Kidney (tissue), 14 donors: ENCODE measurements around the gene AKIRIN2. TPM values are rescaled to one million over a fixed set of nuclear protein-coding genes. Genes with fewer than 3 reads are reported as not detected.

ENCODE experiments used
- DNase-seq, 5 donors: peaks; one replicate each; pipeline ENCODE4 v3.0.0-alpha.2; 2013 to 2020
- FAIRE-seq: peaks from 2 replicates; lab custom pipeline; 2012; peaks lifted over from hg19 to GRCh38; lab: Jason Lieb, UNC
- H3K27ac ChIP-seq, 2 donors: one replicate each; pipeline ENCODE4 v1.7.0; 2013; ENCODE audit warnings: low read depth in 2 of 2, low read length in 2 of 2, inconsistent platforms in 1 of 2
- H3K27me3 ChIP-seq: one replicate; pipeline ENCODE4 v1.7.1; 2013; ENCODE audit warnings: low read length, inconsistent platforms; ENCODE audit not compliant: control insufficient read depth, insufficient read depth
- H3K36me3 ChIP-seq, 3 donors: one replicate each; pipeline versions ENCODE4 v1.7.0 to v1.7.1; 2013; ENCODE audit warnings: low read length in 3 of 3, control low read depth in 1 of 3, inconsistent platforms in 1 of 3; ENCODE audit not compliant: insufficient read depth in 3 of 3, control insufficient read depth in 2 of 3
- H3K4me1 ChIP-seq, 3 donors: one replicate each; pipeline versions ENCODE4 v1.7.0 to v1.7.1; 2013; ENCODE audit warnings: low read length in 3 of 3, inconsistent platforms in 1 of 3, low read depth in 1 of 3; ENCODE audit not compliant: control insufficient read depth in 2 of 3, insufficient read depth in 2 of 3
- H3K4me3 ChIP-seq, 3 donors: one replicate each; pipeline versions ENCODE4 v1.7.0 to v1.8.1; 2013; ENCODE audit warnings: low read length in 3 of 3, control low read depth in 1 of 3, inconsistent platforms in 1 of 3
- H3K9ac ChIP-seq, 3 donors: one replicate each; pipeline versions ENCODE4 v1.7.0 to v1.7.1; 2013; ENCODE audit warnings: low read length in 3 of 3, control low read depth in 1 of 3, inconsistent platforms in 1 of 3
- H3K9me3 ChIP-seq, 3 donors: one replicate each; pipeline versions ENCODE4 v1.7.0 to v1.7.1; 2013; ENCODE audit warnings: low read length in 3 of 3, control low read depth in 1 of 3, inconsistent platforms in 1 of 3; ENCODE audit not compliant: control insufficient read depth in 2 of 3, insufficient read depth in 1 of 3
- CTCF ChIP-seq: IDR thresholded peaks from 3 replicates; pipeline ENCODE4 v1.5.1; 2012; ENCODE audit warnings: mild to moderate bottlenecking, moderate library complexity, borderline replicate concordance; ENCODE audit not compliant: insufficient read depth; ENCODE audit errors: extremely low read depth
- intact Hi-C: fragments of 100-400 bp; cut with DNase I; formaldehyde crosslinking; loops from one replicate; pipeline ENCODE4 v1.11.1; 2022
- polyA plus RNA-seq: library from polyadenylated mRNA; stranded (reverse); fragments of 350-450 nt; fragmentation: Illumina TruSeq; extraction: RNeasy Lipid Tissue Mini Kit (QIAGEN cat#74804); gene quantifications from one replicate; pipeline ENCODE4 v1.2.3, GENCODE V29; 2014; ENCODE audit warnings: low read depth, low replicate concordance; ENCODE audit not compliant: insufficient read depth
- total RNA-seq: library from RNA; stranded (reverse); fragmentation: NEBNext Ultra II Directional; extraction: Animal tissue kit (Norgen Biotek cat#: 25700); gene quantifications from one replicate; pipeline ENCODE4 v1.2.1, GENCODE V29; 2021
- donor health status: control.
- donor health status: control.
- donor health status: control.
- donor health status: control.
- donor health status: control.
- donor health status: DM: yes; HTN: yes; CAD: no.
- donor health status: Normal renal cell carcinoma (clear cell type).

The AKIRIN2 gene
- total and polyA plus RNA-seq, 2 donors from 2014 or later: 26.0 to 43.4 TPM

GRCh38 chr6:87745966-87746721 lies 44.1 kb upstream of the AKIRIN2 start:
- DNase-seq: no peak
- no peak for TF ChIP-seq CTCF
- no peak for FAIRE-seq
- H3K9me3 ChIP-seq: no peaks in the 10 kb centered on the region
- no peak overlapping the region for H3K4me3 ChIP-seq
- no peaks in the 10 kb centered on the region for H3K4me1 ChIP-seq
- no peak overlapping the region for H3K9ac ChIP-seq
- H3K36me3 ChIP-seq: no peaks in the 10 kb centered on the region
- H3K27me3 ChIP-seq: no peaks in the 10 kb centered on the region
- no peak overlapping the region for H3K27ac ChIP-seq
- intact Hi-C loops: no loop called here

GRCh38 chr6:87743454-87743853 lies 41.4 kb upstream of the AKIRIN2 start:
- Histone ChIP-seq H3K36me3 (no peaks in the 10 kb centered on the region), H3K9ac (no peak overlapping the region)
- FAIRE-seq: no peak

GRCh38 chr6:87742106-87742505 lies 40.1 kb upstream of the AKIRIN2 start:
- no peaks in the 10 kb centered on the region for H3K27me3 ChIP-seq
- no peak for TF ChIP-seq CTCF
- intact Hi-C loops: no loop called here
- H3K9me3 ChIP-seq: no peaks in the 10 kb centered on the region
- DNase-seq (no peak), FAIRE-seq (no peak)
- H3K4me3 ChIP-seq: no peak overlapping the region
- no peaks in the 10 kb centered on the region for H3K4me1 ChIP-seq
- no peak overlapping the region for H3K27ac ChIP-seq
- no peaks in the 10 kb centered on the region for H3K36me3 ChIP-seq
- no peak overlapping the region for H3K9ac ChIP-seq

More at GRCh38 chr6:87743454-87743853, 41.4 kb upstream of the AKIRIN2 start:
- Histone ChIP-seq H3K4me3 (no peak overlapping the region), H3K27me3 (no peaks in the 10 kb centered on the region), H3K9me3 (no peaks in the 10 kb centered on the region), H3K27ac (no peak overlapping the region), H3K4me1 (no peaks in the 10 kb centered on the region)
- DNase-seq: no peak
- no peak for TF ChIP-seq CTCF
- intact Hi-C loops: no loop called here
